Ishikawa (cell line): Measurements from ENCODE around the gene CDC42EP3.

Source experiments
- CEBPB ChIP-seq: IDR thresholded peaks from 2 replicates; pipeline ENCODE4 v1.6.1; 2012
- CREB1 ChIP-seq: IDR thresholded peaks from 2 replicates; pipeline ENCODE4 v1.6.1; 2012; ENCODE audit warnings: low read depth
- EGR1 ChIP-seq: IDR thresholded peaks from 2 replicates; pipeline ENCODE4 v1.6.1; 2012
- EP300 ChIP-seq: IDR thresholded peaks from 2 replicates; pipeline ENCODE4 v1.6.1; 2012; ENCODE audit warnings: borderline replicate concordance
- FOXM1 ChIP-seq: IDR thresholded peaks from 2 replicates; pipeline ENCODE4 v1.6.1; 2012; ENCODE audit warnings: low read depth, borderline replicate concordance
- NFIC ChIP-seq: IDR thresholded peaks from 2 replicates; pipeline ENCODE4 v1.6.1; 2012
- RAD21 ChIP-seq: IDR thresholded peaks from 2 replicates; pipeline ENCODE4 v1.6.1; 2012; ENCODE audit warnings: low read depth
- TAF1 ChIP-seq: IDR thresholded peaks from 2 replicates; pipeline ENCODE4 v1.6.1; 2012; ENCODE audit warnings: low read depth, mild to moderate bottlenecking
- TCF12 ChIP-seq: IDR thresholded peaks from 2 replicates; pipeline ENCODE4 v1.6.1; 2012; ENCODE audit warnings: low read depth
- TEAD4 ChIP-seq: IDR thresholded peaks from 2 replicates; pipeline ENCODE4 v1.6.1; 2012
- USF1 ChIP-seq: IDR thresholded peaks from 2 replicates; pipeline ENCODE4 v1.6.1; 2012
- YY1 ChIP-seq: IDR thresholded peaks from 2 replicates; pipeline ENCODE4 v1.6.1; 2012; ENCODE audit warnings: low read depth
- ZBTB7A ChIP-seq: IDR thresholded peaks from 2 replicates; pipeline ENCODE4 v1.6.1; 2012; ENCODE audit warnings: low read depth
- TF ChIP-seq, protein P1 (sequence below): IDR thresholded peaks from 2 replicates; pipeline ENCODE4 v1.6.1; 2012
- TF ChIP-seq, protein P2 (sequence below): IDR thresholded peaks from 2 replicates; pipeline ENCODE4 v1.6.1; 2012; ENCODE audit warnings: low read depth, mild to moderate bottlenecking

CDC42EP3 gene

DNA sequence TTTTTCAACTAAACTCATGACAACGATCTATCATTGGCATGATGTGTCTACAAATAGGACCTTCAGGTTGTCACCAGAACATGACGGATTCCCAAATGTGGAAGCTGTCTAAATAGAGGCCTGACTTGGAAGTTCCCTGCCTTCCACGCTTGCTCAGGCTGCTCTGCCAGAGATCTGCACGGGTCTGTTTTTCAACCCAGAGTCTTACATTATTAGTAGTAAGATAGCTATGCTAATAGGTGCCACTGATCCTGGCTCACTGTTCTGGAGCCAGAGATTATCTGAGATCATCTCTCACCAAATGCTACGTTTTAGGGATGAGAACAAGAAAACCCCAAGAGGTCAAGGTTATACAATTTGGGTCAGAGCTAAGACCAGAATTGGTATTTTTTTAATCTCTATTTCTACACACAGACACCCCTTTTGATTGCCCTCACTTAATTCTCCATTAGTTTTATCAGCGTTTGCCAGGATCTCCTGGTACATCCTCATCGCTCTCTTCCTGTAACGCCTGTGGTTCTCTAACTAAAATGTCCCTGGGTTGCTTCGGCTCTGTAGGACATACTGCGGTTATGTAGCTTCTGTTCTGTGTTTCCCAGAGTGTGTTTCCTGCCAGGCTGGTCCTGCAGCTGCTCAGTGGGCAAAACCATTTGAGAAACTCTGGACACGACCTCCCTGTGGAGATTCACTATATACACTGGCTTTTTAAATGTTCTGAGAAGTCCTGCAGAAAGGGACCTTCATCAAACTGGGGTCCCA is 5.7 kb downstream of the CDC42EP3 start:
- no peak for TF ChIP-seq NFIC
- TF ChIP-seq, protein P1, sequence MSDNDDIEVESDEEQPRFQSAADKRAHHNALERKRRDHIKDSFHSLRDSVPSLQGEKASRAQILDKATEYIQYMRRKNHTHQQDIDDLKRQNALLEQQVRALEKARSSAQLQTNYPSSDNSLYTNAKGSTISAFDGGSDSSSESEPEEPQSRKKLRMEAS = no peak
- no peak for TF ChIP-seq TEAD4

DNA sequence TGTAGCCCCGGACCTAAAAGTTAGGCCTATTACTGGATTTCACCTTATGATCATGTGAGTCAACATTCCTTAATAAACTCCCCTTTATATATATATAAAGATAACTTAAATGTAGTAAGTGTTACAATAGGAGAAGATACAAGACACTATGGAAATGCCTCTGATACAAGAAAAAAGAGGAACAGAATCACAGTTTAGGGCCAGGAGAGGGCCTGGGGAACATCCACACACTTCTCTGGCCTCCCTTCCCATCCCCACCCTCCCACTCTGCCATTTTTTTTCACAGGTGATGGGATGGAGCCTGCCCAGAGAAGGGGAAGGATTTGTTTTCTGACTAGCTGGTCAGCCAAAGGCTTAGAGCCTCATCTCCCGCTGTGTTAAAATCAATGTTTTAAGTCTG is 6.4 kb downstream of the CDC42EP3 start:
- TF ChIP-seq YY1 (no peak), CEBPB (no peak), FOXM1 (no peak), TEAD4 (no peak), TAF1 (no peak), CREB1 (no peak), USF1 (no peak), EGR1 (no peak), EP300 (no peak), RAD21 (no peak), ZBTB7A (no peak), NFIC (no peak), TCF12 (no peak)
- TF ChIP-seq, protein P1 = no peak
- TF ChIP-seq, protein P2, sequence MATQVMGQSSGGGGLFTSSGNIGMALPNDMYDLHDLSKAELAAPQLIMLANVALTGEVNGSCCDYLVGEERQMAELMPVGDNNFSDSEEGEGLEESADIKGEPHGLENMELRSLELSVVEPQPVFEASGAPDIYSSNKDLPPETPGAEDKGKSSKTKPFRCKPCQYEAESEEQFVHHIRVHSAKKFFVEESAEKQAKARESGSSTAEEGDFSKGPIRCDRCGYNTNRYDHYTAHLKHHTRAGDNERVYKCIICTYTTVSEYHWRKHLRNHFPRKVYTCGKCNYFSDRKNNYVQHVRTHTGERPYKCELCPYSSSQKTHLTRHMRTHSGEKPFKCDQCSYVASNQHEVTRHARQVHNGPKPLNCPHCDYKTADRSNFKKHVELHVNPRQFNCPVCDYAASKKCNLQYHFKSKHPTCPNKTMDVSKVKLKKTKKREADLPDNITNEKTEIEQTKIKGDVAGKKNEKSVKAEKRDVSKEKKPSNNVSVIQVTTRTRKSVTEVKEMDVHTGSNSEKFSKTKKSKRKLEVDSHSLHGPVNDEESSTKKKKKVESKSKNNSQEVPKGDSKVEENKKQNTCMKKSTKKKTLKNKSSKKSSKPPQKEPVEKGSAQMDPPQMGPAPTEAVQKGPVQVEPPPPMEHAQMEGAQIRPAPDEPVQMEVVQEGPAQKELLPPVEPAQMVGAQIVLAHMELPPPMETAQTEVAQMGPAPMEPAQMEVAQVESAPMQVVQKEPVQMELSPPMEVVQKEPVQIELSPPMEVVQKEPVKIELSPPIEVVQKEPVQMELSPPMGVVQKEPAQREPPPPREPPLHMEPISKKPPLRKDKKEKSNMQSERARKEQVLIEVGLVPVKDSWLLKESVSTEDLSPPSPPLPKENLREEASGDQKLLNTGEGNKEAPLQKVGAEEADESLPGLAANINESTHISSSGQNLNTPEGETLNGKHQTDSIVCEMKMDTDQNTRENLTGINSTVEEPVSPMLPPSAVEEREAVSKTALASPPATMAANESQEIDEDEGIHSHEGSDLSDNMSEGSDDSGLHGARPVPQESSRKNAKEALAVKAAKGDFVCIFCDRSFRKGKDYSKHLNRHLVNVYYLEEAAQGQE = no peak

DNA sequence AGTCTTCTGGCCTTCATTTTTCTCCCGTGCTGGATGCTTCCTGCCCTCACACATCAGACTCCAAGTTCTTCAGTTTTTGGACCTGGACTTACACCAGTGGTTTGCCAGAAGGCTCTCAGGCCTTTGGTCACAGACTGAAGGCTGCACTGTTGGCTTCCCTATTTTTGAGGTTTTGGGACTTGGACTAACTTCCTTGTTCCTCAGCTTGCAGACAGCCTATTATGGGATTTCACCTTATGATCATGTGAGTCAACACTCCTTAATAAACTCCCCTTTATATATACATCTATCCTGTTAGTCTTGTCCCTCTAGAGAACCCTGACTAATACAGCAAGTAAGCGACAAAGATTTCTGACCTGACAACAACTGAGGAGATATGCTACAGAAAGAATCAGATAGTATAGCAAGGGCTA is 7.2 kb downstream of the CDC42EP3 start:
- TF ChIP-seq EP300 (no peak), USF1 (no peak), TCF12 (no peak), NFIC (no peak), CEBPB (no peak), EGR1 (no peak), CREB1 (no peak), FOXM1 (no peak), TAF1 (no peak), RAD21 (no peak), TEAD4 (no peak), YY1 (no peak), ZBTB7A (no peak)
- TF ChIP-seq, protein P1 = no peak
- TF ChIP-seq, protein P2 = no peak

DNA sequence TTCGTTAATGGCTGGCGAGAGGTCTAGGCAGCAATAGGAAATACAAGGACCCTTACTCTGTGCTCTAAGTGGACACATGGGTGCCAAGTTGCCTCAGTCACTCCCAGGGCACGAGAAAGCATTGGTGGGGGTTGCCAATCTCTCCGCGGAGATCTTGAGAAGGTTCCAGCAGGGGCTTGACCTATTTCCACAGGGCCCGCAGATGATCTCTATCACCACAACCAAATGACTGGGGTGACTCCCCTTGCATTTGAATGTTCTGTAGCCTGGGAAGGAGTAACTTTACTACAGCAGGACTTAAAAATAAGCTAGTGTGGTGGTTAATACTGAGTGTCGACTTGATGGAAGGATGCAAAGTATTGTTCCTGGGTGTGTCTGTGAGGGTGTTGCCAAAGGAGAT is 8.1 kb downstream of the CDC42EP3 start:
- TF ChIP-seq CREB1 (no peak), YY1 (no peak), CEBPB (no peak), NFIC (no peak), USF1 (no peak), FOXM1 (no peak), TEAD4 (no peak), EGR1 (no peak), EP300 (no peak), ZBTB7A (no peak), TAF1 (no peak), RAD21 (no peak), TCF12 (no peak)
- TF ChIP-seq, protein P1 = no peak
- TF ChIP-seq, protein P2 = no peak
